SK-N-SH (cell line): ENCODE measurements around the gene UBE2K. TPM values are rescaled to one million over a fixed set of nuclear protein-coding genes. Genes with fewer than 3 reads are reported as not detected.

Experiments used
- CTCF ChIA-PET: fragments of 300-600, 350-600 bp; formaldehyde crosslinking; extraction: SDS; loops from one replicate; lab custom pipeline; 2021; lab: Yijun Ruan, JAX
- POLR2A ChIA-PET: fragments of 350-600 bp; sonication (Branson Sonifier 250); formaldehyde crosslinking; extraction: SDS; loops from one replicate; lab custom pipeline; 2020; ENCODE audit warnings: antibody characterized with exemption, inconsistent platforms; lab: Yijun Ruan, JAX
- DNase-seq: peaks from one replicate; pipeline ENCODE4 v3.0.0; 2012
- H2AFZ ChIP-seq: fragments of 200-600 bp; sonication (generic); 2 replicates; pipeline ENCODE4 v1.8.1; 2016; ENCODE audit warnings: antibody characterized with exemption, mild to moderate bottlenecking, low read depth
- H3F3A ChIP-seq: fragments of 200-600 bp; sonication (generic); replicated peaks from 2 replicates; pipeline ENCODE3; 2016; ENCODE audit warnings: antibody characterized with exemption, mild to moderate bottlenecking; ENCODE audit not compliant: insufficient read depth
- H3K27ac ChIP-seq, 2 experiments: fragments of 200-500 bp in 1 of 2; fragments of 200-600 bp in 1 of 2; sonication (Bioruptor generic) in 1 of 2; sonication (generic), shearing (Covaris generic) in 1 of 2; 2 replicates each; pipeline versions ENCODE4 v1.5.1 to v1.6.1; 2014 to 2016; ENCODE audit warnings: low read depth in 2 of 2, inconsistent platforms in 1 of 2, low read length in 1 of 2, mild to moderate bottlenecking in 1 of 2, mixed read lengths in 1 of 2
- H3K27me3 ChIP-seq: fragments of 200-600 bp; sonication (generic), shearing (Covaris generic); 2 replicates; pipeline ENCODE4 v1.6.1; 2016; ENCODE audit warnings: mixed run types; ENCODE audit not compliant: insufficient read depth
- H3K36me3 ChIP-seq, 2 experiments: fragments of 200-500 bp in 1 of 2; fragments of 200-600 bp in 1 of 2; sonication (Bioruptor generic) in 1 of 2; sonication (generic) in 1 of 2; replicated peaks in 1 of 2; 2 replicates each; pipeline versions ENCODE3 to v1.5.1; 2014 to 2016; ENCODE audit warnings: low read length in 1 of 2, mild to moderate bottlenecking in 1 of 2; ENCODE audit not compliant: insufficient read depth in 2 of 2, control insufficient read depth in 1 of 2
- H3K4me1 ChIP-seq, 2 experiments: fragments of 200-500 bp in 1 of 2; fragments of 200-600 bp in 1 of 2; sonication (Bioruptor generic) in 1 of 2; sonication (generic), shearing (Covaris generic) in 1 of 2; 2 replicates each; pipeline versions ENCODE4 v1.5.1 to v1.6.1; 2014 to 2016; ENCODE audit warnings: low read depth in 1 of 2, low read length in 1 of 2, mixed run types in 1 of 2; ENCODE audit not compliant: insufficient read depth in 2 of 2, control insufficient read depth in 1 of 2
- H3K4me2 ChIP-seq: fragments of 200-600 bp; sonication (generic), shearing (Covaris generic); 2 replicates; pipeline ENCODE4 v1.6.1; 2017; ENCODE audit warnings: mixed run types
- H3K4me3 ChIP-seq, 2 experiments: fragments of 200-500 bp in 1 of 2; fragments of 200-600 bp in 1 of 2; sonication (Bioruptor generic) in 1 of 2; sonication (generic), shearing (Covaris generic) in 1 of 2; 2 replicates each; pipeline versions ENCODE4 v1.5.1 to v1.8.1; 2014 to 2016; ENCODE audit warnings: low read depth in 2 of 2, inconsistent platforms in 1 of 2, low read length in 1 of 2, mild to moderate bottlenecking in 1 of 2, mixed read lengths in 1 of 2, moderate library complexity in 1 of 2
- H3K79me2 ChIP-seq: fragments of 200-600 bp; sonication (generic); 2 replicates; pipeline ENCODE4 v1.8.1; 2017; ENCODE audit warnings: mild to moderate bottlenecking; ENCODE audit not compliant: insufficient read depth
- H3K9ac ChIP-seq: fragments of 200-600 bp; sonication (generic); 2 replicates; pipeline ENCODE4 v1.6.1; 2017; ENCODE audit warnings: mixed run types
- H3K9me2 ChIP-seq: fragments of 200-600 bp; sonication (generic); 2 replicates; pipeline ENCODE4 v1.6.1; 2017; ENCODE audit warnings: mixed run types
- H3K9me3 ChIP-seq: fragments of 200-600 bp; sonication (generic); 2 replicates; pipeline ENCODE4 v1.6.1; 2017; ENCODE audit warnings: mixed run types, mild to moderate bottlenecking, moderate library complexity
- H4K20me1 ChIP-seq: fragments of 200-600 bp; sonication (generic); 2 replicates; pipeline ENCODE4 v1.6.1; 2017; ENCODE audit warnings: mild to moderate bottlenecking, mixed run types; ENCODE audit not compliant: insufficient read depth
- EZH2phosphoT487 ChIP-seq: fragments of 200-600 bp; sonication (generic); IDR thresholded peaks from 2 replicates; pipeline ENCODE4 v1.6.1; 2017; ENCODE audit warnings: low read depth, mixed run types, mild to moderate bottlenecking, antibody characterized with exemption, moderate library complexity, borderline replicate concordance
- FOXJ3 ChIP-seq: sonication (generic); formaldehyde crosslinking; IDR thresholded peaks from 2 replicates; pipeline ENCODE4 v1.5.1; 2020; ENCODE audit warnings: mild to moderate bottlenecking, missing genetic modification reagents
- JUND ChIP-seq: IDR thresholded peaks from 2 replicates; pipeline ENCODE4 v1.4.0; 2012
- RAD21 ChIP-seq: IDR thresholded peaks from 2 replicates; pipeline ENCODE4 v1.6.1; 2012; ENCODE audit warnings: mild to moderate bottlenecking, low read length
- RFX5 ChIP-seq: IDR thresholded peaks from 2 replicates; pipeline ENCODE4 v1.6.1; 2012; ENCODE audit warnings: mild to moderate bottlenecking, improper control_type of control experiment, low read length
- SIN3A ChIP-seq: IDR thresholded peaks from 2 replicates; pipeline ENCODE4 v1.6.1; 2012; ENCODE audit warnings: low read depth, mild to moderate bottlenecking, low read length, moderate library complexity, borderline replicate concordance
- SMC3 ChIP-seq: IDR thresholded peaks from 2 replicates; pipeline ENCODE4 v1.6.1; 2012; ENCODE audit warnings: low read depth, low read length, improper control_type of control experiment
- TAF1 ChIP-seq: IDR thresholded peaks from 2 replicates; pipeline ENCODE4 v1.6.1; 2012; ENCODE audit warnings: low read depth, mild to moderate bottlenecking, low read length, moderate library complexity, borderline replicate concordance
- TCF12 ChIP-seq: IDR thresholded peaks from 2 replicates; pipeline ENCODE4 v1.4.0; 2012
- WGBS: methylation state at CpG from one replicate; pipeline ENCODE4 v1.1.6; 2017; ENCODE audit warnings: low lambda C conversion rate; 5-methylcytosine and 5-hydroxymethylcytosine counted together
- polyA plus RNA-seq, 3 experiments: library from polyadenylated mRNA; depleted of rRNA; stranded (reverse); fragments of >200 nt; gene quantifications; 2 replicates each; pipeline ENCODE4 v1.2.3, GENCODE V29; 2012
- TF ChIP-seq, protein P1 (sequence below): IDR thresholded peaks from 2 replicates; pipeline ENCODE4 v1.4.0; 2012; ENCODE audit warnings: low read depth
- TF ChIP-seq, protein P2 (sequence below): IDR thresholded peaks from 2 replicates; pipeline ENCODE4 v1.6.1; 2012; ENCODE audit warnings: mild to moderate bottlenecking, low read depth, low read length, moderate library complexity
- TF ChIP-seq, protein P3 (sequence below): fragments of 200-600 bp; sonication (generic); IDR thresholded peaks from 2 replicates; pipeline ENCODE4 v1.6.1; 2017; ENCODE audit warnings: antibody characterized with exemption, mild to moderate bottlenecking, moderate library complexity

UBE2K gene
- polyA plus RNA-seq, 1 of the 3 experiments (the other 2 are of a cell fraction): 102 TPM

DNA sequence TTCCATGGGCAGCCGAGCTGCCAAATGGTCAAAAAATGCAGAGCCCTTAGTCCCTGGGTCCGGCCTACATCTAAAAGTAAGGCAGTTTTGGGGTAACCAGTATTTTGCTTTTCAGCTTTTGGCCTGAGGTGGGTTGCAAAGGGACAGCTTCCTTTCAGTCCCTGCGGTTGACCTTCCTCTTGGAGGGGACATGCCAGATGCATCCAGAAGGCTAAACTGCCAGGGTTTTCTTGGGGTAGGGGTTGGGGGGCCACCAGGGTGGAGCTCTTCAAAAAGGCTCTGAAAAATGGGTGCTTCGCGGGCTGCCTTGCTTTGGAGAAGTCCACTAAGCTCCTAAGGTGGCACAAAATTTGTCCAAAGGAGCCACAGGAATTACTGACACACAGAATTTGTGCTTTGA is 120.7 kb downstream of the UBE2K start:
- 77% methylated on average over 5 of the region's 5 CpGs for WGBS
- Histone ChIP-seq H3K9me2 (no peaks in the 10 kb centered on the region), H3K4me1 (peaks cover 0 to 11% of the 10 kb centered on the region in 2 experiments; a peak in 2 of 4 replicates), H3K36me3 (peaks cover 0 to 10% of the 10 kb centered on the region in 2 experiments), H3K9me3 (no peaks in the 10 kb centered on the region), H3K79me2 (no peaks in the 10 kb centered on the region), H2AFZ (no peak overlapping the region), H3K4me2 (no peak overlapping the region), H3K4me3 (no peak overlapping the region), H3K27me3 (no peaks in the 10 kb centered on the region), H4K20me1 (no peaks in the 10 kb centered on the region), H3F3A (peaks cover 12% of the 10 kb centered on the region), H3K9ac (no peak overlapping the region), H3K27ac (no peak overlapping the region)
- POLR2A ChIA-PET: interaction anchor here (0.6 kb wide), 2 partner anchors 52 to 321 kb away, joined by 3 read pairs; no protein-coding TSS in a partner anchor
- CTCF ChIA-PET: interaction anchor here (1.1 kb wide), 1 partner anchor 9 kb away, joined by 3 read pairs; no protein-coding TSS in a partner anchor
- no peak for TF ChIP-seq RAD21
- DNase-seq: no peak

DNA sequence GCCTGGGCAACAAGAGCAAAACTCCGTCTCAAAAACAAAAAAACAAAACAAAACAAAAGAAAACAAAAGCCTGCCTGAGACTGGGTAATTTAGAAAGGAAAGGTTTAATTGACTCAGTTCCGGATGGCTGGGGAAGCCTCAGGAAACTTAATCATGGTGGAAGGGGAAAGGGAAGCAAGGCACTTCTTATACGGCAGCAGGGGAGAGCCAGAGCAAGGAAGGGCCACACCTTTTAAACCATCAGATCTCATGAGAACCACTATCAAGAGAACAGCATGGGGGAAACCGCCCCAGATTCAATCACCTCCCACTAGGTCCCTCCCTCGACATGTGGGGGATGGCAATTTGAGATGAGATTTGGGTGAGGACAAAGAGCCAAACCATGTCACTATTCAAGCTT is 122.2 kb downstream of the UBE2K start:
- Histone ChIP-seq H3K79me2 (peaks cover 3% of the 10 kb centered on the region; the same call in 1 of the 2 replicates), H3K9me3 (no peaks in the 10 kb centered on the region), H3K27ac (no peak overlapping the region), H3K4me1 (peaks cover 0 to 11% of the 10 kb centered on the region in 2 experiments; a peak in 2 of 4 replicates), H3K36me3 (peaks cover 5 to 23% of the 10 kb centered on the region in 2 experiments), H3K4me2 (no peak overlapping the region), H3K9me2 (no peaks in the 10 kb centered on the region), H3K9ac (no peak overlapping the region), H2AFZ (no peak overlapping the region), H3K4me3 (no peak overlapping the region), H3F3A (peaks cover 10% of the 10 kb centered on the region), H4K20me1 (no peaks in the 10 kb centered on the region; the same call in 1 of the 2 replicates), H3K27me3 (no peaks in the 10 kb centered on the region)
- no peak for TF ChIP-seq TCF12
- TF ChIP-seq RFX5: no peak
- no peak for TF ChIP-seq JUND
- no peak for TF ChIP-seq TAF1
- TF ChIP-seq, protein P1, sequence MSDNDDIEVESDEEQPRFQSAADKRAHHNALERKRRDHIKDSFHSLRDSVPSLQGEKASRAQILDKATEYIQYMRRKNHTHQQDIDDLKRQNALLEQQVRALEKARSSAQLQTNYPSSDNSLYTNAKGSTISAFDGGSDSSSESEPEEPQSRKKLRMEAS: no peak
- TF ChIP-seq FOXJ3 (CRISPR knock-in tag): no peak
- TF ChIP-seq, protein P2, sequence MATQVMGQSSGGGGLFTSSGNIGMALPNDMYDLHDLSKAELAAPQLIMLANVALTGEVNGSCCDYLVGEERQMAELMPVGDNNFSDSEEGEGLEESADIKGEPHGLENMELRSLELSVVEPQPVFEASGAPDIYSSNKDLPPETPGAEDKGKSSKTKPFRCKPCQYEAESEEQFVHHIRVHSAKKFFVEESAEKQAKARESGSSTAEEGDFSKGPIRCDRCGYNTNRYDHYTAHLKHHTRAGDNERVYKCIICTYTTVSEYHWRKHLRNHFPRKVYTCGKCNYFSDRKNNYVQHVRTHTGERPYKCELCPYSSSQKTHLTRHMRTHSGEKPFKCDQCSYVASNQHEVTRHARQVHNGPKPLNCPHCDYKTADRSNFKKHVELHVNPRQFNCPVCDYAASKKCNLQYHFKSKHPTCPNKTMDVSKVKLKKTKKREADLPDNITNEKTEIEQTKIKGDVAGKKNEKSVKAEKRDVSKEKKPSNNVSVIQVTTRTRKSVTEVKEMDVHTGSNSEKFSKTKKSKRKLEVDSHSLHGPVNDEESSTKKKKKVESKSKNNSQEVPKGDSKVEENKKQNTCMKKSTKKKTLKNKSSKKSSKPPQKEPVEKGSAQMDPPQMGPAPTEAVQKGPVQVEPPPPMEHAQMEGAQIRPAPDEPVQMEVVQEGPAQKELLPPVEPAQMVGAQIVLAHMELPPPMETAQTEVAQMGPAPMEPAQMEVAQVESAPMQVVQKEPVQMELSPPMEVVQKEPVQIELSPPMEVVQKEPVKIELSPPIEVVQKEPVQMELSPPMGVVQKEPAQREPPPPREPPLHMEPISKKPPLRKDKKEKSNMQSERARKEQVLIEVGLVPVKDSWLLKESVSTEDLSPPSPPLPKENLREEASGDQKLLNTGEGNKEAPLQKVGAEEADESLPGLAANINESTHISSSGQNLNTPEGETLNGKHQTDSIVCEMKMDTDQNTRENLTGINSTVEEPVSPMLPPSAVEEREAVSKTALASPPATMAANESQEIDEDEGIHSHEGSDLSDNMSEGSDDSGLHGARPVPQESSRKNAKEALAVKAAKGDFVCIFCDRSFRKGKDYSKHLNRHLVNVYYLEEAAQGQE: no peak
- TF ChIP-seq EZH2phosphoT487: no peak
- TF ChIP-seq RAD21: no peak
- TF ChIP-seq, protein P3, sequence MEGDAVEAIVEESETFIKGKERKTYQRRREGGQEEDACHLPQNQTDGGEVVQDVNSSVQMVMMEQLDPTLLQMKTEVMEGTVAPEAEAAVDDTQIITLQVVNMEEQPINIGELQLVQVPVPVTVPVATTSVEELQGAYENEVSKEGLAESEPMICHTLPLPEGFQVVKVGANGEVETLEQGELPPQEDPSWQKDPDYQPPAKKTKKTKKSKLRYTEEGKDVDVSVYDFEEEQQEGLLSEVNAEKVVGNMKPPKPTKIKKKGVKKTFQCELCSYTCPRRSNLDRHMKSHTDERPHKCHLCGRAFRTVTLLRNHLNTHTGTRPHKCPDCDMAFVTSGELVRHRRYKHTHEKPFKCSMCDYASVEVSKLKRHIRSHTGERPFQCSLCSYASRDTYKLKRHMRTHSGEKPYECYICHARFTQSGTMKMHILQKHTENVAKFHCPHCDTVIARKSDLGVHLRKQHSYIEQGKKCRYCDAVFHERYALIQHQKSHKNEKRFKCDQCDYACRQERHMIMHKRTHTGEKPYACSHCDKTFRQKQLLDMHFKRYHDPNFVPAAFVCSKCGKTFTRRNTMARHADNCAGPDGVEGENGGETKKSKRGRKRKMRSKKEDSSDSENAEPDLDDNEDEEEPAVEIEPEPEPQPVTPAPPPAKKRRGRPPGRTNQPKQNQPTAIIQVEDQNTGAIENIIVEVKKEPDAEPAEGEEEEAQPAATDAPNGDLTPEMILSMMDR: no peak
- TF ChIP-seq SMC3: no peak
- no peak for TF ChIP-seq SIN3A
- POLR2A ChIA-PET: no interaction called here
- DNase-seq: no peak
- 94% methylated on average over 5 of the region's 5 CpGs for WGBS
- CTCF ChIA-PET: interaction anchor here (2.2 kb wide), 1 partner anchor 10 kb away, joined by 7 read pairs; no protein-coding TSS in a partner anchor
